ENCODE data around the gene TNFRSF25. TPM values are rescaled to one million over a fixed set of nuclear protein-coding genes. Genes with fewer than 3 reads are reported as not detected.
A peak's percentile ranks its signal among the peaks of the same experiment; 100 is the strongest.

Gene TNFRSF25
- polyA plus RNA-seq, 1 of the 3 experiments (the other 2 are of a cell fraction): 20.8 TPM

DNA sequence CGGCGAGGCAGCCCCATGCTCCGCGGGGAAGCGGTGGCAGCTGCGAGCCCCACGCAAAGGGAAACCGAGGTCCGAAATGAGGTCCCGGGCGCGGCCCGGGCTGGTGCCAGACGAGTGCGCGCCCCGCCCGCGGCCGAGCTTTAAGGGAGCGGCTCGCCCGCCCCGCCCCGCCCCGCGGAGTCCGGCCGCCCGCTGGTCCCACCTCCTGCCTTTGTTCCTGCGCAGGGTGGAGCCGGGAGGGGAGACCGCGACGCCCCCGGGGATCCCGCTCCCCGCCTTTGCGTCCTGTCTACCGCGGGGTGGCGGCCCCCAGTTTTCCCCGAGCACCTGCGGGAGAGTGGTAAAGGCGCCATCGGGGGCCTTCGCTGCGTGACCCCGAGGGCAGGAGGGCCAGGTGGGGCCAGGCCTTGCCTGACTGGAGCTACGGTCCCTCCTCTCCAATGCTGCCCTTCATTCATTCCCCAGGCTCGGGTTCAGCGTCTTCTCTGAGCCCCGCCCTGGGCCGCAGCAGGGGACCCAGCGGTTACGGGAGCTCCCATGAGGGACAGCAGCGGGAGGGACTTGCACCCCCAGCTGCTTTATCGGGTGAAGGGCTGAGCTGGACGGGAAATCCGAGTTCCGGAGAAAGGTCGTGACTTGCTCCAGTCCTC is 46.0 kb downstream of the TNFRSF25 start, which contains the start of gene HES2:
Gene HES2 (minus strand): TSS at position 116 of the 650 bp plus-strand sequence. CDS start 99 bp downstream, at position 17.
- no peak within 1 kb of the TSS for H3K27ac ChIP-seq (ENCODE audit: low read depth in 2 of 2, low read length in 1 of 2)
- H3K4me3 ChIP-seq (ENCODE audit: low read depth in 2 of 2, low read length in 1 of 2): 0 out of 4 replicates have a peak within 1 kb of the TSS, but pooled peaks of 1 of the 2 experiments have one; percentile 12
- 6% methylated on average over 3 of the region's 62 CpGs for WGBS (ENCODE audit: low lambda C conversion rate)
- no peaks in the 10 kb centered on the region for H3K9me2 ChIP-seq
- POLR2A ChIA-PET: interaction anchor here (1.5 kb wide), 1 partner anchor 184 kb away, joined by 3 read pairs; the partner anchor contains the start of gene ICMT
- no peaks in the 10 kb centered on the region for H3K79me2 ChIP-seq (ENCODE audit: insufficient read depth)
- H2AFZ ChIP-seq (ENCODE audit: low read depth): no peak within 1 kb of the TSS
- no peaks in the 10 kb centered on the region for H4K20me1 ChIP-seq (ENCODE audit: insufficient read depth)
- no peaks in the 10 kb centered on the region for H3K36me3 ChIP-seq (replicated peaks in 1 of 2; ENCODE audit: control insufficient read depth in 1 of 2, insufficient read depth in 2 of 2, low read length in 1 of 2)
- no peaks in the 10 kb centered on the region for H3K9me3 ChIP-seq
- H3K9ac ChIP-seq: no peak within 1 kb of the TSS
- H3F3A ChIP-seq (replicated peaks; ENCODE audit: insufficient read depth): no peaks in the 10 kb centered on the region
- TF ChIP-seq GABPA (IDR thresholded peaks at IDR 0.05; ENCODE audit: low read depth) (no peak), POLR2AphosphoS5 (IDR thresholded peaks at IDR 0.05; ENCODE audit: low read depth, low read length) (no peak), RCOR1 (IDR thresholded peaks at IDR 0.05; ENCODE audit: low read length) (no peak), JUND (IDR thresholded peaks at IDR 0.05) (no peak), RFX5 (IDR thresholded peaks at IDR 0.05; ENCODE audit: low read length) (no peak), FOXJ3 (CRISPR knock-in tag; IDR thresholded peaks at IDR 0.05) (no peak), MXI1 (IDR thresholded peaks at IDR 0.05; ENCODE audit: low read depth, low read length) (no peak), TAF1 (IDR thresholded peaks at IDR 0.05; ENCODE audit: borderline replicate concordance, low read depth, low read length) (no peak), NRF1 (IDR thresholded peaks at IDR 0.05; ENCODE audit: low read depth, low read length) (no peak), MEF2A (IDR thresholded peaks at IDR 0.05; ENCODE audit: borderline replicate concordance, low read depth) (no peak), RAD21 (IDR thresholded peaks at IDR 0.05; ENCODE audit: low read length) (no peak), RXRA (IDR thresholded peaks at IDR 0.05; ENCODE audit: borderline replicate concordance, low read depth) (no peak), TEAD4 (IDR thresholded peaks at IDR 0.05; ENCODE audit: borderline replicate concordance, insufficient read depth) (no peak), CHD2 (IDR thresholded peaks at IDR 0.05; ENCODE audit: low read length, partially characterized antibody) (no peak)
- TF ChIP-seq, protein P1, sequence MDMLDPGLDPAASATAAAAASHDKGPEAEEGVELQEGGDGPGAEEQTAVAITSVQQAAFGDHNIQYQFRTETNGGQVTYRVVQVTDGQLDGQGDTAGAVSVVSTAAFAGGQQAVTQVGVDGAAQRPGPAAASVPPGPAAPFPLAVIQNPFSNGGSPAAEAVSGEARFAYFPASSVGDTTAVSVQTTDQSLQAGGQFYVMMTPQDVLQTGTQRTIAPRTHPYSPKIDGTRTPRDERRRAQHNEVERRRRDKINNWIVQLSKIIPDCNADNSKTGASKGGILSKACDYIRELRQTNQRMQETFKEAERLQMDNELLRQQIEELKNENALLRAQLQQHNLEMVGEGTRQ (IDR thresholded peaks at IDR 0.05; ENCODE audit: borderline replicate concordance, low read depth, low read length): no peak
- TF ChIP-seq, protein P2, sequence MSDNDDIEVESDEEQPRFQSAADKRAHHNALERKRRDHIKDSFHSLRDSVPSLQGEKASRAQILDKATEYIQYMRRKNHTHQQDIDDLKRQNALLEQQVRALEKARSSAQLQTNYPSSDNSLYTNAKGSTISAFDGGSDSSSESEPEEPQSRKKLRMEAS (IDR thresholded peaks at IDR 0.05; ENCODE audit: low read depth): no peak
- TF ChIP-seq, protein P3, sequence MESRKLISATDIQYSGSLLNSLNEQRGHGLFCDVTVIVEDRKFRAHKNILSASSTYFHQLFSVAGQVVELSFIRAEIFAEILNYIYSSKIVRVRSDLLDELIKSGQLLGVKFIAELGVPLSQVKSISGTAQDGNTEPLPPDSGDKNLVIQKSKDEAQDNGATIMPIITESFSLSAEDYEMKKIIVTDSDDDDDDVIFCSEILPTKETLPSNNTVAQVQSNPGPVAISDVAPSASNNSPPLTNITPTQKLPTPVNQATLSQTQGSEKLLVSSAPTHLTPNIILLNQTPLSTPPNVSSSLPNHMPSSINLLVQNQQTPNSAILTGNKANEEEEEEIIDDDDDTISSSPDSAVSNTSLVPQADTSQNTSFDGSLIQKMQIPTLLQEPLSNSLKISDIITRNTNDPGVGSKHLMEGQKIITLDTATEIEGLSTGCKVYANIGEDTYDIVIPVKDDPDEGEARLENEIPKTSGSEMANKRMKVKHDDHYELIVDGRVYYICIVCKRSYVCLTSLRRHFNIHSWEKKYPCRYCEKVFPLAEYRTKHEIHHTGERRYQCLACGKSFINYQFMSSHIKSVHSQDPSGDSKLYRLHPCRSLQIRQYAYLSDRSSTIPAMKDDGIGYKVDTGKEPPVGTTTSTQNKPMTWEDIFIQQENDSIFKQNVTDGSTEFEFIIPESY (IDR thresholded peaks at IDR 0.05; ENCODE audit: borderline replicate concordance, low read depth): no peak
- TF ChIP-seq, protein P4, sequence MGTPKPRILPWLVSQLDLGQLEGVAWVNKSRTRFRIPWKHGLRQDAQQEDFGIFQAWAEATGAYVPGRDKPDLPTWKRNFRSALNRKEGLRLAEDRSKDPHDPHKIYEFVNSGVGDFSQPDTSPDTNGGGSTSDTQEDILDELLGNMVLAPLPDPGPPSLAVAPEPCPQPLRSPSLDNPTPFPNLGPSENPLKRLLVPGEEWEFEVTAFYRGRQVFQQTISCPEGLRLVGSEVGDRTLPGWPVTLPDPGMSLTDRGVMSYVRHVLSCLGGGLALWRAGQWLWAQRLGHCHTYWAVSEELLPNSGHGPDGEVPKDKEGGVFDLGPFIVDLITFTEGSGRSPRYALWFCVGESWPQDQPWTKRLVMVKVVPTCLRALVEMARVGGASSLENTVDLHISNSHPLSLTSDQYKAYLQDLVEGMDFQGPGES (IDR thresholded peaks at IDR 0.05; ENCODE audit: low read depth, low read length): no peak
- TF ChIP-seq, protein P5, sequence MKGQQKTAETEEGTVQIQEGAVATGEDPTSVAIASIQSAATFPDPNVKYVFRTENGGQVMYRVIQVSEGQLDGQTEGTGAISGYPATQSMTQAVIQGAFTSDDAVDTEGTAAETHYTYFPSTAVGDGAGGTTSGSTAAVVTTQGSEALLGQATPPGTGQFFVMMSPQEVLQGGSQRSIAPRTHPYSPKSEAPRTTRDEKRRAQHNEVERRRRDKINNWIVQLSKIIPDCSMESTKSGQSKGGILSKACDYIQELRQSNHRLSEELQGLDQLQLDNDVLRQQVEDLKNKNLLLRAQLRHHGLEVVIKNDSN (IDR thresholded peaks at IDR 0.05; ENCODE audit: borderline replicate concordance, low read depth): no peak
- H3K4me2 ChIP-seq: peak within 1 kb of the TSS; percentile 24; the same call in 1 of the 2 replicates
- H3K27me3 ChIP-seq (ENCODE audit: insufficient read depth): peaks cover 26% of the 10 kb centered on the region
- H3K4me1 ChIP-seq (ENCODE audit: control insufficient read depth in 1 of 2, insufficient read depth in 2 of 2, low read depth in 1 of 2, low read length in 1 of 2): peaks cover 6 to 18% of the 10 kb centered on the region in 2 experiments; a peak in 1 of 4 replicates
- peak; percentile 61 for DNase-seq
- CTCF ChIA-PET: interaction anchor here (1.0 to 16.1 kb wide), 10 partner anchors 11 to 182 kb away, joined by 3 to 290 read pairs (median 5); no protein-coding TSS in a partner anchor
